Stimulated activated CD4-positive, alpha-beta T cell treated with anti-CD3 and anti-CD28 coated beads, TNF-alpha, amount 100 ng/mL, for 1 hour (primary cell): Measurements from ENCODE around the gene IGSF8.

Experiments used
- DNase-seq, 3 donors: peaks; one replicate each; pipeline ENCODE4 v3.0.0-alpha.2; 2020; ENCODE audit warnings: low read depth in 3 of 3, low spot score in 1 of 3

Gene IGSF8, protein sequence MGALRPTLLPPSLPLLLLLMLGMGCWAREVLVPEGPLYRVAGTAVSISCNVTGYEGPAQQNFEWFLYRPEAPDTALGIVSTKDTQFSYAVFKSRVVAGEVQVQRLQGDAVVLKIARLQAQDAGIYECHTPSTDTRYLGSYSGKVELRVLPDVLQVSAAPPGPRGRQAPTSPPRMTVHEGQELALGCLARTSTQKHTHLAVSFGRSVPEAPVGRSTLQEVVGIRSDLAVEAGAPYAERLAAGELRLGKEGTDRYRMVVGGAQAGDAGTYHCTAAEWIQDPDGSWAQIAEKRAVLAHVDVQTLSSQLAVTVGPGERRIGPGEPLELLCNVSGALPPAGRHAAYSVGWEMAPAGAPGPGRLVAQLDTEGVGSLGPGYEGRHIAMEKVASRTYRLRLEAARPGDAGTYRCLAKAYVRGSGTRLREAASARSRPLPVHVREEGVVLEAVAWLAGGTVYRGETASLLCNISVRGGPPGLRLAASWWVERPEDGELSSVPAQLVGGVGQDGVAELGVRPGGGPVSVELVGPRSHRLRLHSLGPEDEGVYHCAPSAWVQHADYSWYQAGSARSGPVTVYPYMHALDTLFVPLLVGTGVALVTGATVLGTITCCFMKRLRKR

GRCh38 chr1:160097911-160098851 is at the start of gene IGSF8:
Gene IGSF8 (minus strand): TSS chr1:160098619. CDS start chr1:160098472, 147 bp downstream.
- peak; percentile 87 to 92 (median 90) for DNase-seq

DNA sequence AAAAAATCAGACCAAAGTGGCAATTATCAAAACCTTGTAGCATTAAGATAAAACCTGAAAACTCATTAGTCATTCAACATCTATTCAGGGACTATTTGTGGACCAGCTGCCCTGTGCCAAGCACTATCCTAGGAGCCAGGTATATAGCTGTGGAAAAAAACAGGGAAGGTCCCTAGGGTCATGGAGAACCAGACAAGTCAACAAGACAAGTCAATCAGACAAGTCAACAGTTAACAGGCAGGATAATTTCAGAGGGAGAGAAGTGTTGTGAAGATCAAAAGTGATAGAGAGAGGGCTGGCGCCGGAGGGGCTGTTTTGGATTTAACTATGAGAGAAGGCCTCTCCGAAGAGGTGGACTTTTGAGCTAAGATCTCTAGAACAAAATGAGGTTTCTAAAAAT is 49.7 kb upstream of the IGSF8 start:
- no peak for DNase-seq

DNA sequence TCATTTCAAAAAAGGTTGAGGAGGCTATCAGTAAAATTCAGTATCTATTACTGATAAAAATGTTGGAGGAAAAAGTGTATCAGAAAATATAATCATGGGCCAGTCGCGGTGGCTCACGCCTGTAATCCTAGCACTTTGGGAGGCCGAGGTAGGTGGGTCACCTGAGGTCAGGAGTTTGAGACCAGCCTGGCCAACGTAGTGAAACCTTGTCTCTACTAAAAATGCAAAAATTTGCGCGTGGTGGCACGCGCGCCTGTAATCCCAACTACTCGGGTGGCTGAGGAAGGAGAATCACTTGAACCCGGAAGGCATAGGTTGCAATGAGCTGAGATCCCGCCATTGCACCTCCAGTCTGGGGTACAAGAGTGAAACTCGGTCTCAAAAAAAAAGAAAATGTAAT is 47.7 kb upstream of the IGSF8 start:
- no peak for DNase-seq

DNA sequence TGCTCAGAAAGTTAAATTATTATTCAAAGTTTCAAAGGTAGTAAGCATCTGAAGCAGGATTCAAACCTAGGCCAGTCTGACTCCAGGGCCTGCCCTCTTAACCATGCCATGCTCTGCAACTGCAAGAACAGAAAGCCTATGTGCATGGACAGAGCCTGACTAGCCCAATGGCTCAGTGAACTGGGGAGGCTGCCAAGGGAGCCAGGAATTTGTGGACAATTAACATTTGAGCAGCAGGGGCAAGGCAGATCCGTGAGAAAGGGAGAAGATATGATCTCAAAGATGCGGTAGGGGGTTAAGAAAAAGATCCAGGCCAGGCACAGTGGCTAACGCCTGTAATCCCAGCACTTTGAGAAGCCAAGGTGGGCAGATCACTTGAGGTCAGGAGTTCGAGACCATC is 46.5 kb upstream of the IGSF8 start:
- no peak for DNase-seq

DNA sequence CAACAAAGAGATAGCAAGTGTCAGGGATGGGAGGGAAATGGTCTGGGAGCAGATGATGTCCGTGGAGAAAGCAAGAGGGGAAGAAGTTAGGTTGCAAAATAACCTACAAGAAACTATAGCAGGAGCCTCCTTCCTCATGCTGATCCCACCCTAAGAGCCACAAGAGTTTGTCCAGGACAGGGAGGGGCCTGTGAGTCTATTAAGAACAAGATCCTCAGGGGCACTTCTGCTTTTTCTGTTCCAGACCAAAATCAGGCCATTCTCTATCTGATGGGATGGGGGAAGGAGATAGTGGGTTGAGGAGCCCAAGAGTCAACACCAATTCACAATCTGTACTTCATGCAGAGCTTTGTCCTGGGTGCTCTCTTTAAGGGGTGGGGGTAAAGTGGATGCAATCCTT is 45.3 kb upstream of the IGSF8 start:
- no peak for DNase-seq

GRCh38 chr1:160139840-160140239 is 41.4 kb upstream of the IGSF8 start:
- DNase-seq: no peak

GRCh38 chr1:160137216-160137862 is 38.9 kb upstream of the IGSF8 start:
- no peak for DNase-seq

DNA sequence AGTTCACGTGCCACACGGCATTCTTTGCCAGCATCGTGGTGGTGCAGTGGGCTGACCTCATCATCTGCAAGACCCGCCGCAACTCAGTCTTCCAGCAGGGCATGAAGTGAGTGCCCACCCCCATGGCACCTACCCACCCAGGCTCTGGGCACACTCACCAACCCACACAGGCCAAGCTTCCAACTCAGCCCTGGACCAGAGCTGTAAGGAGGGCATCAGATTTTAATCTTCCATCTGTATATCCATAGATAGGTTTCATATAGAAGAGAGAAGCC is 38.4 kb upstream of the IGSF8 start:
- no peak for DNase-seq

- DNase-seq: no peak
Measured at GRCh38 chr1:160136121-160136925, 37.9 kb upstream of the IGSF8 start.

GRCh38 chr1:160134791-160135572 is 36.6 kb upstream of the IGSF8 start:
- no peak for DNase-seq

- no peak for DNase-seq
Measured at GRCh38 chr1:160133990-160134770, 35.8 kb upstream of the IGSF8 start.

DNA sequence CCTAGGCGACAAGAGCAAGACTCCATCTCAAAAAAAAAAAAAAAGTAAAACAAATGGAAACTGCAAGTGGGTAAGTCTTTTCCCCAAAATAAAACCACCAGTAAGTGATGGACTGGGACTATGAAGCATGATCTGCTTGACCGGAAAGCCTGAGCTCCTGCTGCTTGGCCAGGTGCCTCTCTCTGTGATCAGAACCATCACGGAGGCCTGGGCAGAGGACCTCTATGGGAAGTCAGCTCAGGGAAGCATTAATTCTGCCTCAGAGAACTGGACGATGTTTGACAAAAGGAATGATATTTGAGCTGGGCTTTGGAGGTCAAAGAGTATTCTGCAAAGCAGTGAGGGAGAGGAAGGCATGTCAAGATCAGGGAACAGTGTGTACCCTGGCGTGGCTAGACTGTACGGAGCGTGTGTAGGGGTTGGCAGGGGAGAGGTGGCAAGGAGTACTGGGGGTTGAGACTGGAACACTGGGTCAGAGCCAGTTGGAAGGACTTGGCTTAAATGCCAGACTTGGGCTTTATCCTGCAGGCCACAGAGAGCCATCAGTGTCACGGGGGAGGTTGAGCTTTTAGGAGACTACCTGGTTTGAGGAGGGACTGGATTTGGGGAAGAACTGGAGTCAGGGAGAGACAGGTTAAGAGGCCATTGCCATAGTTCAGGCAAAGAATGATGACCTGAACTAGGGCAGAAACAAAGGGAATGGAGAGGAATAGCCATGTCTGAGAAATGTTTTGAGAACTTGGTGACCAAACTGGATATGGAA is 33.6 kb upstream of the IGSF8 start:
- DNase-seq: no peak

DNA sequence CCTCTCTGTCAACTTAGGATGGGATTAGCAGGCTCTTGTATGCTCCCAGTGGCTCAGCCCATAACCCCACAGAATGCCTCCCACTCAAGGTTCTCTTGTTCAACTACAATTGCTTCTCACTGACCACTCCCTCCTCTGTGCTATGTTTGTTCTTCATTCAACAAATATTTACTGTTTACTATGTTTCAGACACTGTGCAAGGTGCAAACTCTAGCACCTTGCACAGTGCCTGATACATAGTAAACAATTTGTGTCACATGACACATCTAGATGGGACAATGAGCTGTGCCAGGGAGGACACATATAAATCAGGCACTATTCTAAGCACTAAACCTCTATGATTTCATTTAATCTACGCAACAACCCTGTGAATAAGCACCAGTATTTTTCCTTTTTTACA is 32.5 kb upstream of the IGSF8 start:
- no peak for DNase-seq

DNA sequence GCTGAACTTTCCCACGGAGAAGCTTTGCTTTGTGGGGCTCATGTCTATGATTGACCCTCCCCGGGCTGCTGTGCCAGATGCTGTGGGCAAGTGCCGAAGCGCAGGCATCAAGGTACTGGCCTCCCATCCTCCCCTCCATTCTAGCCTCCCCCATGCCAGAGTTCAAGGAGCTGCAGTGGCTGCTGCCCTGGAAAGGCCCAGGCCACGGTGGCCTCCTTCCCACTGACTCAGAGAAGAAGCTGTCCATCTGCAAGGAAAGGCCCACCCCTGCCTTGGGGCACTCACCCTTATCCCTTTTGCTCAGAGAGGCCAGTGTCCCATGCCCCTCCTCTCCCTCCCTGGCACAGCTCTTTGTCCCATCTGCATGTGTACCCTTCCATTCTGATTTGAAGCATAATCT is 32.1 kb upstream of the IGSF8 start:
- no peak for DNase-seq

DNA sequence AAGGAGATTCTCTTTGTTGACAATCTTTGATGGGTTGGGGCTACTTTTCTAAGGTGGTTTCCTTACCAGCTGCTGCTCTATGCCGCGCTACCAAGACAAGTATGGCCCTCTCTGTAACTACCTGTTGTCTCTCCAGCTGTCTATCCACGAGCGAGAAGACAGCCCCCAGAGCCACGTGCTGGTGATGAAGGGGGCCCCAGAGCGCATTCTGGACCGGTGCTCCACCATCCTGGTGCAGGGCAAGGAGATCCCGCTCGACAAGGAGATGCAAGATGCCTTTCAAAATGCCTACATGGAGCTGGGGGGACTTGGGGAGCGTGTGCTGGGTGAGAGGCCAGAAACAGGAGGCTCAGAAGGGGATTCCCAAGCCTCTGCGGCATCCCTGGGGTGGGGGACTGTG is 31.5 kb upstream of the IGSF8 start:
- no peak for DNase-seq

- no peak for DNase-seq
Measured at GRCh38 chr1:160129558-160129957, 31.1 kb upstream of the IGSF8 start.

- DNase-seq: no peak
Measured at GRCh38 chr1:160129046-160129445, 30.6 kb upstream of the IGSF8 start.

GRCh38 chr1:160128636-160129035 is 30.2 kb upstream of the IGSF8 start:
- DNase-seq: no peak
